PFSK-1 (cell line): Measurements from ENCODE around the gene ETS2.

Experiments used
- FOXP2 ChIP-seq: optimal IDR thresholded peaks from 2 replicates; pipeline ENCODE3; 2011; ENCODE audit warnings: borderline replicate concordance, control low read depth, inconsistent platforms; ENCODE audit not compliant: insufficient read depth; ENCODE audit errors: extremely low read length, extremely low read depth
- POLR2AphosphoS5 ChIP-seq: IDR thresholded peaks from 2 replicates; pipeline ENCODE4 v1.6.1; 2012; ENCODE audit warnings: low read depth, mild to moderate bottlenecking, control low read depth, low read length, moderate library complexity
- SIN3A ChIP-seq: IDR thresholded peaks from 2 replicates; pipeline ENCODE4 v1.6.1; 2012; ENCODE audit warnings: mild to moderate bottlenecking, low read length, moderate library complexity, borderline replicate concordance; ENCODE audit not compliant: insufficient read depth
- TAF1 ChIP-seq: IDR thresholded peaks from 2 replicates; pipeline ENCODE4 v1.6.1; 2012; ENCODE audit warnings: low read length, control low read depth, borderline replicate concordance; ENCODE audit not compliant: insufficient read depth
- TF ChIP-seq, protein P1 (sequence below), 2 experiments: IDR thresholded peaks; 2 replicates each; pipeline versions ENCODE4 v1.6.1 to v1.8.0; 2011 to 2012; ENCODE audit warnings: low read depth in 2 of 2, low read length in 2 of 2, control low read depth in 1 of 2, inconsistent platforms in 1 of 2, mild to moderate bottlenecking in 1 of 2, moderate library complexity in 1 of 2; ENCODE audit not compliant: insufficient read depth in 1 of 2

ETS2 gene

DNA sequence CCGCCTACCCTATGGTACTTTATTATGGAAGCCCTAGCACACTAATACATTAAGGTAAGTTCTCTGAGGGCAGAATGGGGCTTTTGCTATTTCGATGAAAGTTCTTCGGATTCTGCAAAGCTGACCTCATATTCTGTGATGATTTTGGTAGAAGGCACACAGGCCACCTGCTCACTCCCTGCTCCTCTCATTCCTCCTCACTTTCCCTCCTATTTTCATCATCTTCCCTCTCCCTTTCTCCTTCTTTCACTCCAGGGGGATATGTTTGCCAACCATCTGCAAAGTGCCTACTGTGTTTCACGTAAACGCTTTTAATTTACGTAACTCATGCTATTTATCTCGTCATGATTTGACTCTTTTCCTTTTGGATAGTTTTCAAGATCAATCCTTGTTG is 45.0 kb upstream of the ETS2 start:
- TF ChIP-seq FOXP2 (no peak), SIN3A (no peak), POLR2AphosphoS5 (no peak)

DNA sequence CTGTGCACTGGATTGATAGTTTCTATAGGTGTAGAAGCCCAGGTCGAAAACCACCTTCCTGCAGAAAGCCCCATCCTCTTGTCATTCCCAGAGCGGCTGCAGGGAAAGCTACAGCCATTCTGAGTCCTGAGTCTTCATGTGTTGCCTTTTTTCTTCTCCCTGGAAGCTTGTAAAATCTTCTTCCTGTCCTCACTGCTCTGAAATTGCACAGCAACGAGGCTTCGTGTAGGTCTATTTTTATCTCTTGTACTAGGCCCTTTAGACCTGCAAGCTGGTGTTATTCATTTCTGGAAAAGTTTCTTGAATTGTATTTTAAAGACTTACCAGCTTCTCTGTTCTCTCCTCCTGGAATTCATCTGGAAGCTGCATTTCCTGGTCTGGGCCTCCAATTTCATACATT is 44.2 kb upstream of the ETS2 start:
- TF ChIP-seq POLR2AphosphoS5 (no peak), SIN3A (no peak), FOXP2 (no peak), TAF1 (no peak)
- TF ChIP-seq, protein P1, sequence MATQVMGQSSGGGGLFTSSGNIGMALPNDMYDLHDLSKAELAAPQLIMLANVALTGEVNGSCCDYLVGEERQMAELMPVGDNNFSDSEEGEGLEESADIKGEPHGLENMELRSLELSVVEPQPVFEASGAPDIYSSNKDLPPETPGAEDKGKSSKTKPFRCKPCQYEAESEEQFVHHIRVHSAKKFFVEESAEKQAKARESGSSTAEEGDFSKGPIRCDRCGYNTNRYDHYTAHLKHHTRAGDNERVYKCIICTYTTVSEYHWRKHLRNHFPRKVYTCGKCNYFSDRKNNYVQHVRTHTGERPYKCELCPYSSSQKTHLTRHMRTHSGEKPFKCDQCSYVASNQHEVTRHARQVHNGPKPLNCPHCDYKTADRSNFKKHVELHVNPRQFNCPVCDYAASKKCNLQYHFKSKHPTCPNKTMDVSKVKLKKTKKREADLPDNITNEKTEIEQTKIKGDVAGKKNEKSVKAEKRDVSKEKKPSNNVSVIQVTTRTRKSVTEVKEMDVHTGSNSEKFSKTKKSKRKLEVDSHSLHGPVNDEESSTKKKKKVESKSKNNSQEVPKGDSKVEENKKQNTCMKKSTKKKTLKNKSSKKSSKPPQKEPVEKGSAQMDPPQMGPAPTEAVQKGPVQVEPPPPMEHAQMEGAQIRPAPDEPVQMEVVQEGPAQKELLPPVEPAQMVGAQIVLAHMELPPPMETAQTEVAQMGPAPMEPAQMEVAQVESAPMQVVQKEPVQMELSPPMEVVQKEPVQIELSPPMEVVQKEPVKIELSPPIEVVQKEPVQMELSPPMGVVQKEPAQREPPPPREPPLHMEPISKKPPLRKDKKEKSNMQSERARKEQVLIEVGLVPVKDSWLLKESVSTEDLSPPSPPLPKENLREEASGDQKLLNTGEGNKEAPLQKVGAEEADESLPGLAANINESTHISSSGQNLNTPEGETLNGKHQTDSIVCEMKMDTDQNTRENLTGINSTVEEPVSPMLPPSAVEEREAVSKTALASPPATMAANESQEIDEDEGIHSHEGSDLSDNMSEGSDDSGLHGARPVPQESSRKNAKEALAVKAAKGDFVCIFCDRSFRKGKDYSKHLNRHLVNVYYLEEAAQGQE (IDR thresholded peaks at IDR 0.05; ENCODE audit: insufficient read depth in 1 of 2, low read depth in 2 of 2, low read length in 2 of 2): no peak

DNA sequence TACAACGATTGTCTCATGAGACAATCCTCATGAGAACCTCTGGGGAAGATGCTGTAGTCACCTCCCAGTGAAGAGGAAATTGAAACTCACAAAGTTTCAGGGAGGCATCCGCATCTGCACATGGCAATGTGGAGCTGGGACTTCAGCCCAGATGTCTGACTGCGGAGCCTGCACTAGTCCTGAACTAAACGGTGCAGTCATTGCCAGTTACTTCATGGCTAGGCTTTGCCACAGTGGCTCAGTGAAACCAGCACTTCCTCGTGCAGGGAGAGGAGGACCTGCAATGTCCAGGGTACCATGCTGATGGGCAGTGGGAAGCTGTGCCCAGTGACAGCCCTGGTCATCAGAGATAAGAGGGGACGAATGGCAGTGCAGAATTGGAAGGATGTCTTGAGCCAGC is 40.7 kb upstream of the ETS2 start:
- TF ChIP-seq FOXP2 (no peak), SIN3A (no peak), TAF1 (no peak), POLR2AphosphoS5 (no peak)
- TF ChIP-seq, protein P1 (IDR thresholded peaks at IDR 0.05; ENCODE audit: insufficient read depth in 1 of 2, low read depth in 2 of 2, low read length in 2 of 2): no peak

DNA sequence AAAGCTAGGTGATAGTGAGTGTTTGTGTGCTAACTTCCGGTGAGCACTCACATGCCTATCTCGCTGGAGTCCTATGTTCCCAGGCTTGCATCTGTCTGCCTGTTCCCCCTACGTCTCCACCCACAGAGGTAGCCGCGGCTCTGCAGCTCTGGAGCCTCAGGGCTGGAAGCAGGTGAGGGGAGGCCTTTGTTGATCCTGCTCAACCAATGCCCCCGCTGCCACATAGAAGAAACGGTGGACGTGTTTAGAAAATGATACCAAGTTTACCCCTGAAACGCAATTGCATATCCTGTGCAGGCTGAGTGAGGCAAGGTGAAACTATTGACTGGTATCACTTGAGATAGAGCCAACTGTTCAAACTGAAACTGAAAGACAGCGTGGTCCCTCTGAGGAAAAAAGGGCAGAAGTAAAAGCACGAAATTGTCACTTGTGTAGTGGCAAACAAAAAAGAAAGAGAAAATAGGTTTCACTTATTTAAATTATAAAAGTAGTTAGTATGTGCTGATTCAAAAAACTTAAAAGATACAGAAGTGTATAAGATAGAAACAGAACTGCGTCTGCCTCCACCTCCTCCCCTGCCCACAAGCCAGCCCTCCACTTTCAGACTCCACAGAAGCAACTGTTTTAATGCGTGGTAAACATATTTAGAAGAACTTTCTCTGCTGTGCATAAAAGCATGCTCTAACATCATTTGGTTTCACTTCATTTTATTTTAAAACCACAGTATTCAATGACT is 38.6 kb upstream of the ETS2 start:
- TF ChIP-seq FOXP2 (no peak), SIN3A (no peak), POLR2AphosphoS5 (no peak), TAF1 (no peak)
- TF ChIP-seq, protein P1 (IDR thresholded peaks at IDR 0.05; ENCODE audit: insufficient read depth in 1 of 2, low read depth in 2 of 2, low read length in 2 of 2): no peak

DNA sequence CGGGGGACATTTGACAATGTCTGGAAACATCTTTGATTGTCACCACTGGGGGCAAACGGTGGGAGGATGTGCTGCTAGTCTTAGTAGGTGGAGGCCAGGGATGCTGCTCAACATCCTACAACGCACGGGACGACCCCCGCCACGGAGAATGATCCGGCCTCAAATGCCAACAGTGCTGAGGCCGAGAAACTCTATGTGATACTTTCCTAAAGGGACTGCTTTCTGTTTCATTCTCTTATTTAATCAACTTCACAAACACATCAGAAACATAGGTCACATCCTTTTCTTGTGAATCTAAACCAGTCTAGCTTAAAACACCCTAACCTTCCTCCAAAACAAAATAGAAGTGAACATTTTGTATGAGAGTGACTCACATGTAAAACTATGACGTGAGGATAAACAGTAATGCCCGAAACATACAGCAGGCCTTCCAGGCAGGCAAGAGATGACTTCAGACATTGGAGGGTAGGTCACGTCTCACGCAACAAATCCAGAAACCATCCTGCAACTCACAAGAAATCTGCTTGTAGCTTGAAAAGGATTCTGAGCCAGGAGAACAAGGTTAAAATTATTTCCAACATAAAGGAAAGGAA is 37.2 kb upstream of the ETS2 start:
- TF ChIP-seq FOXP2 (no peak), SIN3A (no peak), TAF1 (no peak), POLR2AphosphoS5 (no peak)
- TF ChIP-seq, protein P1 (IDR thresholded peaks at IDR 0.05; ENCODE audit: insufficient read depth in 1 of 2, low read depth in 2 of 2, low read length in 2 of 2): no peak
